A549 (cell line): Measurements from ENCODE around the gene KCNAB3.

Experiments
- BCL3 ChIP-seq: fragments of >200 bp; sonication (Bioruptor Twin); formaldehyde crosslinking; IDR thresholded peaks from 3 replicates; pipeline ENCODE4 v1.6.1; 2016
- CTCF ChIP-seq: fragments of >200 bp; sonication (Bioruptor Twin); formaldehyde crosslinking; IDR thresholded peaks from 3 replicates; pipeline ENCODE4 v1.5.1; 2016
- FOSL2 ChIP-seq, 2 experiments: fragments of 450-650 bp in 1 of 2; fragments of >200 bp in 1 of 2; sonication (Bioruptor Twin) in 1 of 2; formaldehyde crosslinking; IDR thresholded peaks; 2 replicates each; pipeline versions ENCODE4 v1.5.0 to v1.6.1; 2016 to 2020; ENCODE audit warnings: mild to moderate bottlenecking in 1 of 2, moderate library complexity in 1 of 2
- JUN ChIP-seq, 2 experiments: fragments of >200 bp; sonication (Bioruptor Twin); formaldehyde crosslinking; IDR thresholded peaks; 2 replicates in 1 of 2; 3 replicates in 1 of 2; pipeline ENCODE4 v1.6.1; 2016 to 2017
- MYC ChIP-seq: IDR thresholded peaks from 2 replicates; pipeline ENCODE4 v1.6.1; 2012; ENCODE audit warnings: mild to moderate bottlenecking, inconsistent platforms, low read length, improper control_type of control experiment, borderline replicate concordance
- PHF8 ChIP-seq: fragments of 200-600 bp; sonication (generic); IDR thresholded peaks from 2 replicates; pipeline ENCODE4 v1.6.1; 2016; ENCODE audit warnings: low read depth, mild to moderate bottlenecking, antibody characterized with exemption, moderate library complexity, borderline replicate concordance
- POLR2A ChIP-seq: IDR thresholded peaks from 2 replicates; pipeline ENCODE4 v1.6.1; 2012; ENCODE audit warnings: mild to moderate bottlenecking, low read length
- RFX5 ChIP-seq: fragments of 450-650 bp; IDR thresholded peaks from 2 replicates; pipeline ENCODE4 v1.7.1; 2014; ENCODE audit warnings: antibody characterized with exemption, mild to moderate bottlenecking, moderate library complexity
- TF ChIP-seq, protein P1 (sequence below): IDR thresholded peaks from 2 replicates; pipeline ENCODE4 v1.6.1; 2012; ENCODE audit warnings: low read depth, borderline replicate concordance

DNA sequence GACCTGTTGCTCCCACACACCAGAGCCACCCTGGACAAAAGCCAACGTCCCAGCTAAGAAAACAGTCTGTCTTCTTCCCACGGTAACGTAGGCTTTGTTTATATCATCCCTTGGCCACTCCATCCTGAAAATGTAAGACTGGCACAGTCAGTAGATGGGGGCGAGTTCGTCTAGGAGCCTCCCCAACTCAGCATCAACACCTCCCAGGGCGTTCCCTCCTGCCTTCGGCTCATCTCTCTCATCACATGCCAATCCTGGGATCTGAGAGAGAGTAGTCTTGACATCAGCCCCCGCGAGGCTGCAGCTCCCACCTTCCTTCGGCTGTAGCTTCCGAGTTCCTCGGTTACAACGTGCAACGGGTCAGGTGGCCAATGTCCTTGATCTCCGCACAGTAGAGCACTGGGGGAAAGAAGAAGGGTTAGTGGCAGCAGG lies 14.5 kb downstream of the KCNAB3 start:
- TF ChIP-seq CTCF (no peak), POLR2A (no peak), JUN (IDR thresholded peaks at IDR 0.05) (no peak; a peak in 1 of 5 replicates), PHF8 (no peak), FOSL2 (IDR thresholded peaks at IDR 0.05) (no peak), FOSL2 (CRISPR knock-in tag; IDR thresholded peaks at IDR 0.05) (no peak), MYC (no peak), RFX5 (no peak), BCL3 (no peak)
- TF ChIP-seq, protein P1, sequence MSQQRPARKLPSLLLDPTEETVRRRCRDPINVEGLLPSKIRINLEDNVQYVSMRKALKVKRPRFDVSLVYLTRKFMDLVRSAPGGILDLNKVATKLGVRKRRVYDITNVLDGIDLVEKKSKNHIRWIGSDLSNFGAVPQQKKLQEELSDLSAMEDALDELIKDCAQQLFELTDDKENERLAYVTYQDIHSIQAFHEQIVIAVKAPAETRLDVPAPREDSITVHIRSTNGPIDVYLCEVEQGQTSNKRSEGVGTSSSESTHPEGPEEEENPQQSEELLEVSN = no peak
